HEK293 (cell line): ENCODE results near the gene PRKAB1.
A peak's percentile ranks its signal among the peaks of the same experiment; 100 is the strongest.

Experiments
- CTCF ChIA-PET: fragments of 350-600 bp; formaldehyde crosslinking; extraction: SDS; loops from one replicate; lab custom pipeline; 2021; ENCODE audit warnings: antibody characterized with exemption; lab: Yijun Ruan, JAX
- POLR2A ChIA-PET: fragments of 300-600 bp; formaldehyde crosslinking; extraction: SDS; loops from one replicate; lab custom pipeline; 2020; ENCODE audit warnings: antibody characterized with exemption, inconsistent platforms; lab: Yijun Ruan, JAX
- H3K27ac ChIP-seq: fragments of 200-500 bp; sonication (Bioruptor generic); 2 replicates; pipeline ENCODE4 v1.5.1; 2014; ENCODE audit warnings: low read depth, low read length, control low read depth, inconsistent platforms; ENCODE audit errors: extremely low read depth
- H3K36me3 ChIP-seq, 2 experiments: fragments of 200-500 bp in 1 of 2; sonication (Bioruptor generic) in 1 of 2; 1 replicate in 1 of 2; 2 replicates in 1 of 2; pipeline ENCODE4 v1.5.1; 2014 to 2017; ENCODE audit warnings: inconsistent platforms in 2 of 2, low read length in 2 of 2; ENCODE audit not compliant: control insufficient read depth in 2 of 2, insufficient read depth in 1 of 2
- H3K4me1 ChIP-seq: fragments of 200-500 bp; sonication (Bioruptor generic); 2 replicates; pipeline ENCODE4 v1.5.1; 2014; ENCODE audit warnings: mild to moderate bottlenecking, low read length, inconsistent platforms; ENCODE audit not compliant: control insufficient read depth, insufficient read depth
- H3K4me3 ChIP-seq: 2 replicates; pipeline ENCODE4 v1.5.1; 2011; ENCODE audit warnings: low read depth, mild to moderate bottlenecking, control low read depth, low read length, moderate library complexity
- H3K9me3 ChIP-seq: fragments of 200-500 bp; sonication (Bioruptor generic); 2 replicates; pipeline ENCODE4 v1.5.1; 2014; ENCODE audit warnings: low read depth, low read length, inconsistent platforms; ENCODE audit not compliant: control insufficient read depth, insufficient read depth
- EGR2 ChIP-seq: fragments of 450-650 bp; formaldehyde crosslinking; IDR thresholded peaks from 2 replicates; pipeline ENCODE4 v1.5.1; 2016; ENCODE audit warnings: low read depth, missing biosample characterization, missing genetic modification characterization
- HOXD13 ChIP-seq: sonication (generic); formaldehyde crosslinking; IDR thresholded peaks from 2 replicates; pipeline ENCODE4 v1.8.0; 2022; ENCODE audit warnings: missing genetic modification reagents, borderline replicate concordance
- KLF1 ChIP-seq: fragments of 450-650 bp; formaldehyde crosslinking; IDR thresholded peaks from 2 replicates; pipeline ENCODE4 v1.5.1; 2016; ENCODE audit warnings: missing biosample characterization, missing genetic modification characterization
- KLF7 ChIP-seq: fragments of 450-650 bp; formaldehyde crosslinking; IDR thresholded peaks from 2 replicates; pipeline ENCODE4 v1.5.1; 2016; ENCODE audit warnings: missing biosample characterization, missing genetic modification characterization, borderline replicate concordance
- REPIN1 ChIP-seq: fragments of 450-650 bp; formaldehyde crosslinking; IDR thresholded peaks from 2 replicates; pipeline ENCODE4 v1.5.1; 2017; ENCODE audit warnings: missing biosample characterization, missing genetic modification characterization, low read depth
- SP3 ChIP-seq: fragments of 450-650 bp; formaldehyde crosslinking; IDR thresholded peaks from 2 replicates; pipeline ENCODE4 v1.5.1; 2016; ENCODE audit warnings: missing biosample characterization, missing genetic modification characterization
- ZBTB20 ChIP-seq: fragments of 450-650 bp; formaldehyde crosslinking; IDR thresholded peaks from 2 replicates; pipeline ENCODE4 v1.5.1; 2016; ENCODE audit warnings: missing biosample characterization, missing genetic modification characterization
- ZIC2 ChIP-seq: fragments of 450-650 bp; formaldehyde crosslinking; IDR thresholded peaks from 2 replicates; pipeline ENCODE4 v1.5.1; 2016; ENCODE audit warnings: missing biosample characterization, missing genetic modification characterization
- ZNF214 ChIP-seq: fragments of 450-650 bp; formaldehyde crosslinking; IDR thresholded peaks from 2 replicates; pipeline ENCODE4 v1.5.1; 2017; ENCODE audit warnings: missing biosample characterization, mild to moderate bottlenecking, missing genetic modification characterization, borderline replicate concordance
- ZNF354C ChIP-seq: fragments of 450-650 bp; formaldehyde crosslinking; IDR thresholded peaks from 2 replicates; pipeline ENCODE4 v1.5.1; 2016; ENCODE audit warnings: missing biosample characterization, missing genetic modification characterization, low read depth, borderline replicate concordance
- ZNF555 ChIP-seq: fragments of 450-650 bp; formaldehyde crosslinking; conservative IDR thresholded peaks from 2 replicates; pipeline ENCODE4 v1.5.1; 2017; ENCODE audit warnings: missing biosample characterization, mild to moderate bottlenecking, missing genetic modification characterization, inconsistent platforms
- ZNF623 ChIP-seq: fragments of 450-650 bp; formaldehyde crosslinking; IDR thresholded peaks from 2 replicates; pipeline ENCODE4 v1.5.1; 2016; ENCODE audit warnings: missing biosample characterization, missing genetic modification characterization
- ZNF626 ChIP-seq: fragments of 450-650 bp; sonication (Bioruptor Pico); formaldehyde crosslinking; IDR thresholded peaks from 2 replicates; pipeline ENCODE4 v1.5.1; 2018; ENCODE audit warnings: missing biosample characterization, missing genetic modification characterization, inconsistent platforms
- ZNF660 ChIP-seq: fragments of 450-650 bp; IDR thresholded peaks from 2 replicates; pipeline ENCODE4 v1.5.1; 2018; ENCODE audit warnings: missing biosample characterization, mild to moderate bottlenecking, missing genetic modification characterization
- ZNF664 ChIP-seq: fragments of 450-650 bp; formaldehyde crosslinking; IDR thresholded peaks from 2 replicates; pipeline ENCODE4 v1.5.1; 2016; ENCODE audit warnings: missing biosample characterization, missing genetic modification characterization
- TF ChIP-seq, protein P1 (sequence below): fragments of 450-650 bp; formaldehyde crosslinking; IDR thresholded peaks from 2 replicates; pipeline ENCODE4 v1.5.1; 2016; ENCODE audit warnings: missing biosample characterization, missing genetic modification characterization
- TF ChIP-seq, protein P2 (sequence below): fragments of 450-650 bp; formaldehyde crosslinking; IDR thresholded peaks from 2 replicates; pipeline ENCODE4 v1.5.1; 2016; ENCODE audit warnings: missing biosample characterization, missing genetic modification characterization
- TF ChIP-seq, protein P3 (sequence below): fragments of 450-650 bp; formaldehyde crosslinking; IDR thresholded peaks from 2 replicates; pipeline ENCODE4 v1.5.1; 2016; ENCODE audit warnings: missing biosample characterization, missing genetic modification characterization
- TF ChIP-seq, protein P4 (sequence below): fragments of 450-650 bp; formaldehyde crosslinking; IDR thresholded peaks from 2 replicates; pipeline ENCODE4 v1.5.1; 2017; ENCODE audit warnings: missing biosample characterization, missing genetic modification characterization
- TF ChIP-seq, protein P5 (sequence below): sonication (generic); formaldehyde crosslinking; IDR thresholded peaks from 2 replicates; pipeline ENCODE4 v1.8.1; 2022; ENCODE audit warnings: mild to moderate bottlenecking, moderate library complexity, missing genetic modification reagents

Gene PRKAB1

DNA sequence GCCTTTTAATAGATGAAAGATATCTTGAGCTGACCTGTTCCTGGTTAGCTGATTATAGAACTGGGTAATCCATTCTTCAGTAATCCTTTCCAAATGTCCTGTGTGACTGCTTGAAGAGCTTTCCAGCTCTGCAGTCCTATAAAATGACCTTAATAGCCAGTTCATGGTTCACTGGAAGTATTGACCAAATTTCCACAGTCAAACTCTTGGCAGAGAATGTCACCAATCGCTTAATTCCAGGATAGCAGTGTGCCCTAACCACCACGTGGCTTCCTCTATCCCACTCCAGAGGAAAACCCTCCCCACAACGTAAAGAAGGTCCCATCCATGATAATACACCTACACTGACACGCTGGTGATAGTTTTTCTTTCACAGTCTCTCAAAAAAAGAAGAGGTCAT is 17.4 kb downstream of the PRKAB1 start (continued):
- TF ChIP-seq, protein P1, sequence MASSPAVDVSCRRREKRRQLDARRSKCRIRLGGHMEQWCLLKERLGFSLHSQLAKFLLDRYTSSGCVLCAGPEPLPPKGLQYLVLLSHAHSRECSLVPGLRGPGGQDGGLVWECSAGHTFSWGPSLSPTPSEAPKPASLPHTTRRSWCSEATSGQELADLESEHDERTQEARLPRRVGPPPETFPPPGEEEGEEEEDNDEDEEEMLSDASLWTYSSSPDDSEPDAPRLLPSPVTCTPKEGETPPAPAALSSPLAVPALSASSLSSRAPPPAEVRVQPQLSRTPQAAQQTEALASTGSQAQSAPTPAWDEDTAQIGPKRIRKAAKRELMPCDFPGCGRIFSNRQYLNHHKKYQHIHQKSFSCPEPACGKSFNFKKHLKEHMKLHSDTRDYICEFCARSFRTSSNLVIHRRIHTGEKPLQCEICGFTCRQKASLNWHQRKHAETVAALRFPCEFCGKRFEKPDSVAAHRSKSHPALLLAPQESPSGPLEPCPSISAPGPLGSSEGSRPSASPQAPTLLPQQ (tag by site-specific recombination): no peak
- TF ChIP-seq ZNF555 (tag by site-specific recombination) (no peak), KLF7 (tag by site-specific recombination) (no peak), ZNF214 (tag by site-specific recombination) (no peak)
- TF ChIP-seq, all 188 proteins: peak for 0

DNA sequence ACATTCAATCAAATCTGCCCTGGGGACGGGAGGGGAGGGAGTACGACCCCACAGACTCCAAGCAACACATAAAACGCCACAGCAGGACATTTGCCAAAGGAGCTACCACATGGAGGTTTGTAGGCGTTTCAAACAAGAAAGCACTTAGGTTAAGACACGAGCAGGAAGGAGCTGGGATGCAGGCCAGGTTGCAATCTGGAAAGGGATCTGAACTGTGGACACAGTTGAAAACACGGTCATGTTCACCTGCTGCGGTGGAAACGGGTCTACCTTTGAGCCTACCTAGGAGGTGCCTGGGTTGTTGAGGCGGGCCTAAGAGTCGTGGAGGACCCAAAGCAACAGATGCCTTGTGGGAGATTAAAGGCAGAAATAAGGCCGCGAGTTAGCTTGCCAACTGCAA is 18.4 kb downstream of the PRKAB1 start:
- no peak overlapping the region for H3K27ac ChIP-seq
- H3K9me3 ChIP-seq: no peaks in the 10 kb centered on the region
- peaks cover 9 to 50% of the 10 kb centered on the region in 2 experiments; a peak in 2 of 3 replicates for H3K36me3 ChIP-seq
- no peak for TF ChIP-seq ZNF623
- peak; percentile 47 for TF ChIP-seq ZIC2
- no peak for TF ChIP-seq SP3 (tag by site-specific recombination)
- H3K4me1 ChIP-seq: no peaks in the 10 kb centered on the region
- no peak overlapping the region for H3K4me3 ChIP-seq
- ChIA-PET CTCF (interaction anchor here (0.6 to 1.3 kb wide), 3 partner anchors 9 to 441 kb away, joined by 3 read pairs; no protein-coding TSS in a partner anchor), POLR2A (no interaction called here)

DNA sequence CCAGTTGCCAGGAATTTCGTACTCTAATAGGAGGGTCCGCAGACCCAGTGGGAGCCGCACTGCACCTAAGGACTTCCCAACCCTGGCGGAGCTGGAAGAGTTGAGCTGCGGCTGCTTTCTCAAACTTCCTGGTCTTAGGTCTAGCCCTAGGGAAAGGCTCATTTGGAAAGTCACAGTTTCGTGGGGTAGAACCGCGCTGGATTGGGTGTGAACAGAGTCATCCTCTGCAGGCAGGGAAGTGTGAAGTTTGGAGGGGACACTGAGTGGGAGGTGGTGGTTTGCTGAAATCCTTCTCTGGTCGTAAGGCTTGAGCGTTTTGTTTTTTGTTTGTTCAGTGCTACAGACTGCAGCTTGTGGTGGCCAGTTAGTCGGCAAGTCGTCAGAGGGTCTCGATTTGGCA is 18.8 kb downstream of the PRKAB1 start:
- Histone ChIP-seq H3K9me3 (no peaks in the 10 kb centered on the region), H3K36me3 (peaks cover 9 to 46% of the 10 kb centered on the region in 2 experiments; a peak in 2 of 3 replicates), H3K4me1 (no peaks in the 10 kb centered on the region), H3K4me3 (no peak overlapping the region), H3K27ac (no peak overlapping the region)
- TF ChIP-seq, protein P2, sequence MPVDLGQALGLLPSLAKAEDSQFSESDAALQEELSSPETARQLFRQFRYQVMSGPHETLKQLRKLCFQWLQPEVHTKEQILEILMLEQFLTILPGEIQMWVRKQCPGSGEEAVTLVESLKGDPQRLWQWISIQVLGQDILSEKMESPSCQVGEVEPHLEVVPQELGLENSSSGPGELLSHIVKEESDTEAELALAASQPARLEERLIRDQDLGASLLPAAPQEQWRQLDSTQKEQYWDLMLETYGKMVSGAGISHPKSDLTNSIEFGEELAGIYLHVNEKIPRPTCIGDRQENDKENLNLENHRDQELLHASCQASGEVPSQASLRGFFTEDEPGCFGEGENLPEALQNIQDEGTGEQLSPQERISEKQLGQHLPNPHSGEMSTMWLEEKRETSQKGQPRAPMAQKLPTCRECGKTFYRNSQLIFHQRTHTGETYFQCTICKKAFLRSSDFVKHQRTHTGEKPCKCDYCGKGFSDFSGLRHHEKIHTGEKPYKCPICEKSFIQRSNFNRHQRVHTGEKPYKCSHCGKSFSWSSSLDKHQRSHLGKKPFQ: 0 out of 2 replicates have a peak, but pooled peaks have one; percentile 34
- no peak for TF ChIP-seq ZNF660 (tag by site-specific recombination)
- CTCF ChIA-PET: interaction anchor here (1.0 to 1.3 kb wide), 2 partner anchors 8 to 28 kb away, joined by 3 read pairs; no protein-coding TSS in a partner anchor
- POLR2A ChIA-PET: no interaction called here

DNA sequence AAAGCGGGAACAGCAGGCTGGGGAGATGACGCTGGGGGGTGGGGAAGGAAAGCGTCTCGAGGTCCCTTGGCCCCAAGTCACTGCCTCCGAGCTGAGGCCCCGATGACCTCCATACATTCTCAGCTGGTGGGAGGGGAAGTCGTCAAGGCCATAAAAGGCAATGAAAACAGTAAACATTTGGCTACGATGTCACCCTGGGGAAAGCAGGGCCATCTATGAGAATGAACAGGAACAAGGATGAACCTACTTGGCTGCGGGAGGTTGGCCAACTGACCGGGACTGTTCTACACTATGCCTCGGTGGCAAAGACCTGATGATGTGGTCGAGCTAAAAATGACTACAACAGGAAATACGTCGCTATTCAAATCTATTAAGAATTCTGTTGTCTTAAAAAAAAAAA is 19.5 kb downstream of the PRKAB1 start:
- no peaks in the 10 kb centered on the region for H3K9me3 ChIP-seq
- H3K4me3 ChIP-seq: no peak overlapping the region
- H3K36me3 ChIP-seq: peaks cover 9 to 42% of the 10 kb centered on the region in 2 experiments; a peak in 2 of 3 replicates
- CTCF ChIA-PET: interaction anchor here (0.6 to 1.3 kb wide), 2 partner anchors 29 to 31 kb away, joined by 3 to 5 read pairs; no protein-coding TSS in a partner anchor
- no peaks in the 10 kb centered on the region for H3K4me1 ChIP-seq
- no peak overlapping the region for H3K27ac ChIP-seq
- POLR2A ChIA-PET: interaction anchor here (0.6 kb wide), 1 partner anchor 10 kb away, joined by 4 read pairs; no protein-coding TSS in a partner anchor
- TF ChIP-seq HOXD13 (CRISPR knock-in tag) (no peak), ZNF354C (tag by site-specific recombination) (no peak), ZNF664 (tag by site-specific recombination) (no peak), EGR2 (tag by site-specific recombination) (no peak), ZNF626 (tag by site-specific recombination) (no peak), REPIN1 (tag by site-specific recombination) (no peak), ZBTB20 (tag by site-specific recombination) (no peak), KLF1 (no peak)
- TF ChIP-seq, protein P3, sequence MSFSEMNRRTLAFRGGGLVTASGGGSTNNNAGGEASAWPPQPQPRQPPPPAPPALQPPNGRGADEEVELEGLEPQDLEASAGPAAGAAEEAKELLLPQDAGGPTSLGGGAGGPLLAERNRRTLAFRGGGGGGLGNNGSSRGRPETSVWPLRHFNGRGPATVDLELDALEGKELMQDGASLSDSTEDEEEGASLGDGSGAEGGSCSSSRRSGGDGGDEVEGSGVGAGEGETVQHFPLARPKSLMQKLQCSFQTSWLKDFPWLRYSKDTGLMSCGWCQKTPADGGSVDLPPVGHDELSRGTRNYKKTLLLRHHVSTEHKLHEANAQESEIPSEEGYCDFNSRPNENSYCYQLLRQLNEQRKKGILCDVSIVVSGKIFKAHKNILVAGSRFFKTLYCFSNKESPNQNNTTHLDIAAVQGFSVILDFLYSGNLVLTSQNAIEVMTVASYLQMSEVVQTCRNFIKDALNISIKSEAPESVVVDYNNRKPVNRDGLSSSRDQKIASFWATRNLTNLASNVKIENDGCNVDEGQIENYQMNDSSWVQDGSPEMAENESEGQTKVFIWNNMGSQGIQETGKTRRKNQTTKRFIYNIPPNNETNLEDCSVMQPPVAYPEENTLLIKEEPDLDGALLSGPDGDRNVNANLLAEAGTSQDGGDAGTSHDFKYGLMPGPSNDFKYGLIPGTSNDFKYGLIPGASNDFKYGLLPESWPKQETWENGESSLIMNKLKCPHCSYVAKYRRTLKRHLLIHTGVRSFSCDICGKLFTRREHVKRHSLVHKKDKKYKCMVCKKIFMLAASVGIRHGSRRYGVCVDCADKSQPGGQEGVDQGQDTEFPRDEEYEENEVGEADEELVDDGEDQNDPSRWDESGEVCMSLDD: no peak
- TF ChIP-seq, protein P4, sequence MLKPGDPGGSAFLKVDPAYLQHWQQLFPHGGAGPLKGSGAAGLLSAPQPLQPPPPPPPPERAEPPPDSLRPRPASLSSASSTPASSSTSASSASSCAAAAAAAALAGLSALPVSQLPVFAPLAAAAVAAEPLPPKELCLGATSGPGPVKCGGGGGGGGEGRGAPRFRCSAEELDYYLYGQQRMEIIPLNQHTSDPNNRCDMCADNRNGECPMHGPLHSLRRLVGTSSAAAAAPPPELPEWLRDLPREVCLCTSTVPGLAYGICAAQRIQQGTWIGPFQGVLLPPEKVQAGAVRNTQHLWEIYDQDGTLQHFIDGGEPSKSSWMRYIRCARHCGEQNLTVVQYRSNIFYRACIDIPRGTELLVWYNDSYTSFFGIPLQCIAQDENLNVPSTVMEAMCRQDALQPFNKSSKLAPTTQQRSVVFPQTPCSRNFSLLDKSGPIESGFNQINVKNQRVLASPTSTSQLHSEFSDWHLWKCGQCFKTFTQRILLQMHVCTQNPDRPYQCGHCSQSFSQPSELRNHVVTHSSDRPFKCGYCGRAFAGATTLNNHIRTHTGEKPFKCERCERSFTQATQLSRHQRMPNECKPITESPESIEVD (tag by site-specific recombination): no peak
- TF ChIP-seq, protein P5, sequence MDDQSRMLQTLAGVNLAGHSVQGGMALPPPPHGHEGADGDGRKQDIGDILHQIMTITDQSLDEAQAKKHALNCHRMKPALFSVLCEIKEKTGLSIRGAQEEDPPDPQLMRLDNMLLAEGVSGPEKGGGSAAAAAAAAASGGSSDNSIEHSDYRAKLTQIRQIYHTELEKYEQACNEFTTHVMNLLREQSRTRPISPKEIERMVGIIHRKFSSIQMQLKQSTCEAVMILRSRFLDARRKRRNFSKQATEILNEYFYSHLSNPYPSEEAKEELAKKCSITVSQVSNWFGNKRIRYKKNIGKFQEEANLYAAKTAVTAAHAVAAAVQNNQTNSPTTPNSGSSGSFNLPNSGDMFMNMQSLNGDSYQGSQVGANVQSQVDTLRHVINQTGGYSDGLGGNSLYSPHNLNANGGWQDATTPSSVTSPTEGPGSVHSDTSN (CRISPR knock-in tag): no peak
